Activated gamma-delta T cell treated with Interleukin-2 at 50 U/mL for 16 hours (primary cell): ENCODE measurements around the gene FGD6.
"Not testable (repeated sequence)": the region's sequence is repeated elsewhere in the genome, so short reads cannot be mapped to it uniquely, and the experiment has no call there.

Experiments used
- DNase-seq: peaks from one replicate; pipeline ENCODE4 v3.0.0-alpha.2; 2020

The FGD6 gene

GRCh38 chr12:95118138-95118787 is 99.0 kb downstream of the FGD6 start:
- DNase-seq = no peak

- peak; percentile 61 for DNase-seq
These were observed 100.1 kb downstream of the FGD6 start for GRCh38 chr12:95117178-95117599.

- DNase-seq = no peak
These were observed 100.5 kb downstream of the FGD6 start for GRCh38 chr12:95116773-95117172.

- no peak for DNase-seq
These were observed 100.9 kb downstream of the FGD6 start for GRCh38 chr12:95116341-95116740.

- DNase-seq = no peak
These were observed 101.6 kb downstream of the FGD6 start for GRCh38 chr12:95115641-95116040.

- DNase-seq = no peak
These were observed 102.4 kb downstream of the FGD6 start for GRCh38 chr12:95114766-95115405.

- no peak for DNase-seq
These were observed 109.9 kb downstream of the FGD6 start for GRCh38 chr12:95107362-95107761.

- no peak for DNase-seq
These were observed 111.7 kb downstream of the FGD6 start for GRCh38 chr12:95105540-95105939.

GRCh38 chr12:95104919-95105452 is 112.3 kb downstream of the FGD6 start:
- no peak for DNase-seq

GRCh38 chr12:95102916-95103671 is 114.2 kb downstream of the FGD6 start:
- DNase-seq = no peak

- DNase-seq = not testable (repeated sequence)
These were observed 115.3 kb downstream of the FGD6 start for GRCh38 chr12:95101957-95102356.

- no peak for DNase-seq
These were observed 116.7 kb downstream of the FGD6 start for GRCh38 chr12:95100264-95101190.

- DNase-seq = no peak
These were observed 117.9 kb downstream of the FGD6 start for GRCh38 chr12:95099270-95099790.

- no peak for DNase-seq
These were observed 120.4 kb downstream of the FGD6 start for GRCh38 chr12:95096852-95097251.

- DNase-seq = no peak
These were observed 120.9 kb downstream of the FGD6 start for GRCh38 chr12:95096378-95096777.

GRCh38 chr12:95095866-95096265 is 121.4 kb downstream of the FGD6 start:
- DNase-seq = not testable (repeated sequence)

GRCh38 chr12:95089462-95089861 is 127.8 kb downstream of the FGD6 start:
- DNase-seq = no peak

GRCh38 chr12:95088379-95088778 is 128.9 kb downstream of the FGD6 start:
- DNase-seq = no peak

- no peak for DNase-seq
These were observed 131.7 kb downstream of the FGD6 start for GRCh38 chr12:95085612-95086011.

- no peak for DNase-seq
These were observed 133.3 kb downstream of the FGD6 start for GRCh38 chr12:95083938-95084337.

- no peak for DNase-seq
These were observed 133.8 kb downstream of the FGD6 start for GRCh38 chr12:95083471-95083870.

- no peak for DNase-seq
These were observed 139.9 kb downstream of the FGD6 start for GRCh38 chr12:95077341-95077740.
